Measurements from ENCODE around the gene FBLN1.
A peak's percentile ranks its signal among the peaks of the same experiment; 100 is the strongest.
"Not testable (repeated sequence)": the region's sequence is repeated elsewhere in the genome, so short reads cannot be mapped to it uniquely, and the experiment has no call there.

Gene FBLN1

GRCh38 chr22:45502215-45503049, at the start of gene FBLN1:
TSS of gene FBLN1 (plus strand) at chr22:45502883. CDS start at chr22:45502986, 103 bp downstream.
- DNase-seq, result peak; percentile 46

- no peak for DNase-seq
These were observed 48.9 kb upstream of the FBLN1 start for GRCh38 chr22:45453764-45454163.

GRCh38 chr22:45454275-45454674, 48.4 kb upstream of the FBLN1 start:
- no peak for DNase-seq

- DNase-seq, result no peak
These were observed 47.5 kb upstream of the FBLN1 start for GRCh38 chr22:45455212-45455611.

- no peak for DNase-seq
These were observed 47.1 kb upstream of the FBLN1 start for GRCh38 chr22:45455621-45456020.

- no peak for DNase-seq
These were observed 45.9 kb upstream of the FBLN1 start for GRCh38 chr22:45456811-45457210.

GRCh38 chr22:45458532-45458931, 44.2 kb upstream of the FBLN1 start:
- no peak for DNase-seq

GRCh38 chr22:45459235-45459634, 43.4 kb upstream of the FBLN1 start:
- DNase-seq, result no peak

- peak; percentile 13 for DNase-seq
These were observed 42.2 kb upstream of the FBLN1 start for GRCh38 chr22:45460288-45461109.

GRCh38 chr22:45462034-45462655, 40.5 kb upstream of the FBLN1 start:
- DNase-seq, result peak; percentile 42

GRCh38 chr22:45463691-45464090, 39.0 kb upstream of the FBLN1 start:
- DNase-seq, result not testable (repeated sequence)

- peak; percentile 38 for DNase-seq
These were observed 37.0 kb upstream of the FBLN1 start for GRCh38 chr22:45465633-45466032.

- DNase-seq, result no peak
These were observed 33.8 kb upstream of the FBLN1 start for GRCh38 chr22:45468872-45469271.

- peak; percentile 62 for DNase-seq
These were observed 33.2 kb upstream of the FBLN1 start for GRCh38 chr22:45469281-45470073.

GRCh38 chr22:45470871-45471270, 31.8 kb upstream of the FBLN1 start:
- peak; percentile 18 for DNase-seq

GRCh38 chr22:45472426-45472825, 30.3 kb upstream of the FBLN1 start:
- no peak for DNase-seq

GRCh38 chr22:45473626-45474237, 29.0 kb upstream of the FBLN1 start:
- DNase-seq, result peak; percentile 35

GRCh38 chr22:45475063-45475747, 27.5 kb upstream of the FBLN1 start:
- DNase-seq, result peak; percentile 98

- DNase-seq, result no peak
These were observed 26.7 kb upstream of the FBLN1 start for GRCh38 chr22:45475851-45476514.

- no peak for DNase-seq
These were observed 25.9 kb upstream of the FBLN1 start for GRCh38 chr22:45476814-45477213.

Measured in NCI-H2171 treated with DMSO at 0.1 percent for 48 hours (cell line).